Measurements from ENCODE around the gene HMCN1.

Gene HMCN1

DNA sequence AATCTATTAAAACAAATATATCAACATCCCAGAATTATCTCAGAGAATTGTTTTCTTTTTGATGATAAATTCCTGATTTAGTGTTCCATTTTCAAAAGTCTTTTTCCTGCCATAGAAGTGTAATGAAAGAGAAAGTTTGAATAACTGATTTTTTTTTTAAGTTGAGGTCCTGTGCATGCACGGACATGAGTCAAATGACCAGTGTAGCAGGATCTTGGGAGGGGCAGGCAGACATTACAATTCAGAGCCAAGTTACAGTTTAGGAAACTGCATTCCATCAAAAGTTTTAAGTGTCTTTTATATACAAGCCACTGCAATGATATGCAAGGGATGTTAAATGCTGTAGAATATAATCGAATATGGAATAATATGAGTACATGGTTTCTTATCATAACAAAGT is 227.5 kb downstream of the HMCN1 start:
- Histone ChIP-seq H3K27me3 (replicated peaks; ENCODE audit: insufficient read depth, low read length) (no peaks in the 10 kb centered on the region), H3K9ac (ENCODE audit: low read length) (no peak overlapping the region), H3K4me1 (ENCODE audit: low read length) (no peaks in the 10 kb centered on the region), H3K79me2 (ENCODE audit: low read length) (no peaks in the 10 kb centered on the region), H4K20me1 (ENCODE audit: insufficient read depth, low read length) (no peaks in the 10 kb centered on the region), H3K4me2 (ENCODE audit: low read depth, low read length) (no peak overlapping the region), H2AFZ (ENCODE audit: low read length) (no peak overlapping the region), H3K4me3 (ENCODE audit: low read length) (no peak overlapping the region), H3K36me3 (replicated peaks; ENCODE audit: insufficient read depth, low read length) (no peaks in the 10 kb centered on the region), H3K9me2 (replicated peaks; ENCODE audit: insufficient read depth, low read length) (no peaks in the 10 kb centered on the region), H3F3A (ENCODE audit: insufficient read depth, low read length) (no peaks in the 10 kb centered on the region), H3K9me3 (replicated peaks; ENCODE audit: insufficient read depth, low read length) (no peaks in the 10 kb centered on the region), H3K27ac (ENCODE audit: low read length) (no peak overlapping the region)
- TF ChIP-seq EZH2phosphoT487 (IDR thresholded peaks at IDR 0.05; ENCODE audit: low read length): no peak
- TF ChIP-seq EZH2 (optimal IDR thresholded peaks at IDR 0.05; ENCODE audit: low read depth, low read length): no peak
- TF ChIP-seq, protein P1, sequence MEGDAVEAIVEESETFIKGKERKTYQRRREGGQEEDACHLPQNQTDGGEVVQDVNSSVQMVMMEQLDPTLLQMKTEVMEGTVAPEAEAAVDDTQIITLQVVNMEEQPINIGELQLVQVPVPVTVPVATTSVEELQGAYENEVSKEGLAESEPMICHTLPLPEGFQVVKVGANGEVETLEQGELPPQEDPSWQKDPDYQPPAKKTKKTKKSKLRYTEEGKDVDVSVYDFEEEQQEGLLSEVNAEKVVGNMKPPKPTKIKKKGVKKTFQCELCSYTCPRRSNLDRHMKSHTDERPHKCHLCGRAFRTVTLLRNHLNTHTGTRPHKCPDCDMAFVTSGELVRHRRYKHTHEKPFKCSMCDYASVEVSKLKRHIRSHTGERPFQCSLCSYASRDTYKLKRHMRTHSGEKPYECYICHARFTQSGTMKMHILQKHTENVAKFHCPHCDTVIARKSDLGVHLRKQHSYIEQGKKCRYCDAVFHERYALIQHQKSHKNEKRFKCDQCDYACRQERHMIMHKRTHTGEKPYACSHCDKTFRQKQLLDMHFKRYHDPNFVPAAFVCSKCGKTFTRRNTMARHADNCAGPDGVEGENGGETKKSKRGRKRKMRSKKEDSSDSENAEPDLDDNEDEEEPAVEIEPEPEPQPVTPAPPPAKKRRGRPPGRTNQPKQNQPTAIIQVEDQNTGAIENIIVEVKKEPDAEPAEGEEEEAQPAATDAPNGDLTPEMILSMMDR (IDR thresholded peaks at IDR 0.05; ENCODE audit: low read length): no peak
- DNase-seq: no peak

DNA sequence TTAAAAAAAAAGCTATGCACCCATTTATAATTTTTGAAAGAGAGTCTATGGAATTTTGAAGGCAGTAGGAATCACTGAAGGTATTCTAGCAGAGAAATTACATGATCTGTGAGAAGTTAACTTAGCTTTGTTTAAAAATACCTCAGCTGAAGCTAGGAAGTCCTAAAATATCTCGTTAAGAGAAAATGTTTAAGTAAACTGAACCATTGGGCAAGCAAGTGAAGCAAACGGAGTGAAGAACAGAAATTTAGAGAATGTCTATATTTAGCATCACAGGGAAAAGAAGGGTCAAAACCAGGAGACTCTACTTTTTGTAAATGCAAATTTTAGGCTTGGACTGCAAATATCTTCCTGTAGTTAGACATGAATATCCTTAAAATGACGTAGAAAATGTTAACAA is 230.8 kb downstream of the HMCN1 start:
- H3K9me2 ChIP-seq (replicated peaks; ENCODE audit: insufficient read depth, low read length): no peaks in the 10 kb centered on the region
- no peaks in the 10 kb centered on the region for H3K4me1 ChIP-seq (ENCODE audit: low read length)
- no peaks in the 10 kb centered on the region for H3K36me3 ChIP-seq (replicated peaks; ENCODE audit: insufficient read depth, low read length)

DNA sequence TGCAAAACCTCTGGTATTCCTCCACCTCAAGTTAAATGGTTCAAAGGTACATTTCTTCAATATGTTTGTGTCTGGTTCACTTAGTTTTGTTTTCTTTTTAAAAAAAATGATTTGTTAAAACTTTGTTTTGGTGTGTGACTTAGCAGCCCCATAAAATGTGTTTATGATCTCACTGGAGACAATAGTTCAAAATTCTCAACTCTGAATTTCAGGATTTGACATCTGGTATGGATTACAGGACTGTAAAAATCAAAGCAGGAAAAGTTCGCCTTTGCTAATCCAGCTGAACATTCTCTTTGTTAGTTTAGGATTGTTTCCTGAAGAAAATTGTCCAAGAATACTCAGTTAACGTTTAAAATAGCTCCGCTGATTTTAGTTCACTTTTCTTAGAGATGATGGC is 231.7 kb downstream of the HMCN1 start:
- no peak overlapping the region for H3K27ac ChIP-seq (ENCODE audit: low read length)
- H3F3A ChIP-seq (ENCODE audit: insufficient read depth, low read length): no peaks in the 10 kb centered on the region
- no peaks in the 10 kb centered on the region for H3K4me1 ChIP-seq (ENCODE audit: low read length)
- no peak overlapping the region for H3K9ac ChIP-seq (ENCODE audit: low read length)
- H3K9me2 ChIP-seq (replicated peaks; ENCODE audit: insufficient read depth, low read length): no peaks in the 10 kb centered on the region
- no peaks in the 10 kb centered on the region for H3K9me3 ChIP-seq (replicated peaks; ENCODE audit: insufficient read depth, low read length)
- no peak for DNase-seq
- no peaks in the 10 kb centered on the region for H3K79me2 ChIP-seq (ENCODE audit: low read length)
- no peak overlapping the region for H3K4me2 ChIP-seq (ENCODE audit: low read depth, low read length)
- TF ChIP-seq EZH2 (optimal IDR thresholded peaks at IDR 0.05; ENCODE audit: low read depth, low read length): no peak
- no peak for TF ChIP-seq EZH2phosphoT487 (IDR thresholded peaks at IDR 0.05; ENCODE audit: low read length)
- TF ChIP-seq, protein P1 (IDR thresholded peaks at IDR 0.05; ENCODE audit: low read length): no peak
- no peaks in the 10 kb centered on the region for H3K27me3 ChIP-seq (replicated peaks; ENCODE audit: insufficient read depth, low read length)
- no peak overlapping the region for H2AFZ ChIP-seq (ENCODE audit: low read length)
- H4K20me1 ChIP-seq (ENCODE audit: insufficient read depth, low read length): no peaks in the 10 kb centered on the region
- no peaks in the 10 kb centered on the region for H3K36me3 ChIP-seq (replicated peaks; ENCODE audit: insufficient read depth, low read length)
- no peak overlapping the region for H3K4me3 ChIP-seq (ENCODE audit: low read length)

More for the DNA sequence above, 230.8 kb downstream of the HMCN1 start:
- Histone ChIP-seq H4K20me1 (ENCODE audit: insufficient read depth, low read length) (no peaks in the 10 kb centered on the region), H3K4me2 (ENCODE audit: low read depth, low read length) (no peak overlapping the region), H3K27ac (ENCODE audit: low read length) (no peak overlapping the region), H3F3A (ENCODE audit: insufficient read depth, low read length) (no peaks in the 10 kb centered on the region), H2AFZ (ENCODE audit: low read length) (no peak overlapping the region), H3K79me2 (ENCODE audit: low read length) (no peaks in the 10 kb centered on the region), H3K9me3 (replicated peaks; ENCODE audit: insufficient read depth, low read length) (no peaks in the 10 kb centered on the region), H3K27me3 (replicated peaks; ENCODE audit: insufficient read depth, low read length) (no peaks in the 10 kb centered on the region), H3K9ac (ENCODE audit: low read length) (no peak overlapping the region), H3K4me3 (ENCODE audit: low read length) (no peak overlapping the region)
- TF ChIP-seq EZH2 (optimal IDR thresholded peaks at IDR 0.05; ENCODE audit: low read depth, low read length): no peak
- TF ChIP-seq EZH2phosphoT487 (IDR thresholded peaks at IDR 0.05; ENCODE audit: low read length): no peak
- TF ChIP-seq, protein P1 (IDR thresholded peaks at IDR 0.05; ENCODE audit: low read length): no peak
- no peak for DNase-seq
